HG03378 (cell line): ENCODE data around the gene FAM76A.
"Not testable (repeated sequence)": the region's sequence is repeated elsewhere in the genome, so short reads cannot be mapped to it uniquely, and the experiment has no call there.

Experiments
- ATAC-seq: cut with Tn5 transposase; IDR thresholded peaks from one replicate; pipeline ENCODE4 v1.9.1; 2021; ENCODE audit warnings: mild to moderate bottlenecking, moderate library complexity; ENCODE audit not compliant: unreplicated experiment

FAM76A gene

DNA sequence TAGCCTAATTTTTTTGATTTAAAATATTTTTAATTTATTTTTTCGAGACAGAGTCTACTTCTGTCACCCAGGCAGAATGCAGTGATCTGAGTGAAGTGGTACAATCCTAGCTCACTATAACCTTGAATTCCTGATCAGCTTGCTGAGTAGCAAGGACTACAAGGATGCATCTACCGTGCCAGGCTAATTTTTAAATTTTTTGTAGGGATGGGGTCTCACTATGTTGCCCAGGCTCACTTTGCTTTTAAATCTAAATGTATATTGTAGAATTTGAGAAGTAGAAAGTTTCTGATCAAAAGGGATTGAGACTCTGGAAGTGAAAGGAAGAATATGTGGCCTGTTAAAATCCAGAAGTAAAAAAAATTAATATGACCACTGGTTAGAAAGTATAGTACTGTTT, 48.9 kb downstream of the FAM76A start:
- ATAC-seq = no peak

DNA sequence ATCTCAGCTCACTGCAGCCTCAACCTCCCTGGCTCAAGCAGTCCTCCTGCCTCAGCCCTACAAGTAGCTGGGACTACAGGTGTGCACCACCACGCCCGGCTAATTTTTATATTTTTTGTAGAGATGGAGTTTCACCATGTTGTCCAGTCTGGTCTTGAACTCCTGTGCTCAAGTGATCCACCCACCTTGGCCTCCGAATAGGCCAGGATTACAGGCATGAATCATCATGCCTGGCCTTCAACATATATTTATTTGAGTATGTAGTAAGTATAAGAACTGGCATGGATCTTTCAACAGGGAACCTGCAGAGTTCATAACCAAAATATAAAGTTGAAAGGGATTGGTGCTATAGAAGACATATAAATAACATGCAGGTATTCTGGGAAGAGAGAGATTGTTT, 49.6 kb downstream of the FAM76A start:
- ATAC-seq = not testable (repeated sequence)

DNA sequence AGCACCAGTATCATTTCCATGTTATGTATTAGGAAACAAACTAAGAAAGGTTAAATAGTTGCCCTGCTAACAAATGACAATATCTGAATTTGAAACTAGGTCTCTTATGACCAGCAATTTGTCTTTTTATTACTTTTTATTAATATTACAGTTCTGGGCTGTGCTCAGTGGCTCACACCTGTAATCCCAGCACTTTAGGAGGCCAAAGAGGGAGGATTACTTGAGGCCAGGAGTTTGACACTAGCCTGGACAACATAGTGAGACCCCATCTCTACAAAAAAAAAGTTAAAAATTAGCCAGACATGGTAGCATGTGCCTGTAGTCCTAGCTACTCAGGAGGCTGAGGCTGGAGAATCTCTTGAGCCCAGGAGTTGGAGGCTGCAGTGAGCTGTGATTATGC, 50.5 kb downstream of the FAM76A start:
- not testable (repeated sequence) for ATAC-seq

DNA sequence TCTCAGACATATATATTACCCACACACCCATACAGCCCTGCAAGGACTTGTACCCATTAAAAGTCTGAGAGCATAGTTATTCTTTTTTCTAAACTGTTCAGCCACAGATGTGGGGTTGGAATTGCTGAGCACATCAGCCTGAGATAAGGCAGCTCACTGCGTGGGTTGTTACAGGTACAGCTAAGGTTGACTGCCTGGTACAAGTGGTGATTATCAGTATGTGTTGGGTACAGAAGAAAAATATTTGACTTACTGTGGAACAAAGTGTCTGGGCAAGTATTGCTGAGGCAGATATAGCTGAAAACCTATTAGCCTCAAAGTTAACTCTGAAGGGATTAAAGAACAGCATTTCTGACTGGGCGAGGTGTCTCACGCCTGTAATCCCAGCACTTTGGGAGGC, 52.3 kb downstream of the FAM76A start:
- ATAC-seq = no peak

DNA sequence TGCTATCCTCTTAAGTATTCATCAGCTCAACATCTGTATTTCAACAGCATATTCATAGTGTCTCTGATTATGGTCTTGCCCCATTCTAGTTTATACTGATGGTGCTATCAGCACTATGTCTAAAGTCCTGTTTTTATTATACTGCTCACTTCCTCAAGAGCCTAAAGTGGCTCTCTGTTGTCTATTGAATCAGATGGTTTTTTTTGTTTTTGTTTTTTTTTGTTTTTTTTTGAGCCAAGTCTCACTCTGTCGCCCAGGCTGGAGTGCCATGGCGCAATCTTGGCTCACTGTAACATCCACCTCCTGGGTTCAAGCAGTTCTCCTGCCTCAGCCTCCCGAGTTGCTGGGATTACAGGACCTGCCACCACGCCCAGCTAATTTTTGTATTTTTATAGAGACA, 53.4 kb downstream of the FAM76A start:
- no peak for ATAC-seq

DNA sequence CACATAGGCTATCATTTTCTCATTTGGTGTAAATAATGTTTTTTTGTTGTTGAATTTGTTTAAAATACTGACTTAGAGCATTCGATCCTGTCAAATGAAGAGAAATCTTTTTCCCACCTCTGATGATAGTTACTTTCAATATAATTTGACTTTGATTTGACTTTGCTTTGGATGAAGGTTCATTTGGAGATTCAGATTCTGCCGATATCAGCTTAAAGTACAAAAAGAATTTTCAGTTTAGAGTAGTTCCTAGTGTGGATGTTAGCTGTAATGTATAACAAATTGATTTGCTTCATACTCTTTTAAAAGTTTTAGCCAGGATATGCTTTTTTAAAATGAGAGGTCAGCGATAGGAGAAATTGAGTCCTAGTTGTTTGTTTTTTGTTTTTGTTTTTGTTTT, 57.2 kb downstream of the FAM76A start:
- no peak for ATAC-seq

DNA sequence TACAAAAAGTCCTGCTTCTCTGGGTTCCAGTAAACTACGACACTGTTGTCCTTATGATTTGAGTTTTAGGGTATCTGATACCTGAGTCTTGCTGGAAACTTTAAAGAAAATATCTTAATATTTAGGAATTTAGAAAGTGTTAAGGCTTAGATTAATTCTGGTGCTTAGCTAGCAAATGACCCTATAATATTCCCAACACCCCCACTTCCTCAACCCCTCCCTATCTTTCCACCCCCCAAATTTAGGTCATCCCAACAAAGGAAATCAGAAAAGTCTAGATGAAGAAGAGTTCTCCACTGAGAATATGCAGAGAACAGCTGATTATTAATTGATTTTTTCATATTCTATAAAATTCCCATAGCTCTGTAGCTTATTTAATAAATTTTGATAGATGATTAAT, 58.9 kb downstream of the FAM76A start:
- no peak for ATAC-seq

DNA sequence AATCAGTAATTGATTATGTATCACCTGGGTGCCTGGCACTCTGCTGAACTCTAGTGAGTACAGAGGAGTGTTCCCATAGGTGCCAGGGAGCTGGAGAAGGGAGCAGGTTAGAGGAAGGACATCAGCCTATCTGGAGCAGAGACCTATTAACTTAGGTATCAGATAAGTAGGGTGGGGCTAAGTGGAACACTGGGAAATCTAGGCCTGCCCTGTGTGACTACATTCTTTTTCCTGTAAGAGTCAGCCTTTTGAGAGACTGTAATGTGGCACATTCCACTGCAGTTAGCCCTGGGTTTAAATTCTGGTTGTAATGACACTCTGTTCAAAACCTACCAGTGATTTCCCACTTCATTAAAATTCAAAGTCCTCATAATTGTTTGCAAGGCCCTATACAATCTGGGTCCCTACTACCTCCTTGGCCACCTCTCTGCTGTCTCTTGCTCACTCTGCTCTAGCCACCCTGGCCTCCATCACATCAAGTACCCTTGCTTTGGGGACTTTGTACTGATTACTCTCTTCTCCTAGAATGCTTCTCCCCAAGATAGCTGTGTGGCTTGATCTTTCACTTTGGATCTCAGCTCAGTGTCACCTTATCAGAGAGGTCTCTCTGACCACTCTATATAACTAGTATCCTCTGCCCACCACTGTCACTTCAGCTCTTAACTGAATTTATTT, 60.2 kb downstream of the FAM76A start:
- no peak for ATAC-seq

DNA sequence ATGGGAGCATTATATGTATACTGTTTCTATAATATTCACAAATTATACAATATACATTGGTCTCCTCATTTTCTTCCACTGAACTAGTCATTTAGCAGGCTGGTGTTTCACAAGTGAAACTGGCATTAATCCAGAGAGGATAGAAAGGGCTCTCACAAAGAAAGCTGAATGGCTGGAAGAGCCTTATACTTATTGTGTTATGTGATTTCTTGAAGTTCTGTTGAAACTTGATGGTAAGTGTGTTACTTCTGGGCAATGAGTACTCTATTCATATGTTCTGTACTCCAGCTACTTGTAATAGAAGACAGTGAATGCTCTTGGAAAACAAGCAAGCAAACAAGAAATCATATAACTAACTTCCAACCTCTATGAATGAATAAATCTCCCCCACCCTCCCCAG, 62.1 kb downstream of the FAM76A start:
- no peak for ATAC-seq

DNA sequence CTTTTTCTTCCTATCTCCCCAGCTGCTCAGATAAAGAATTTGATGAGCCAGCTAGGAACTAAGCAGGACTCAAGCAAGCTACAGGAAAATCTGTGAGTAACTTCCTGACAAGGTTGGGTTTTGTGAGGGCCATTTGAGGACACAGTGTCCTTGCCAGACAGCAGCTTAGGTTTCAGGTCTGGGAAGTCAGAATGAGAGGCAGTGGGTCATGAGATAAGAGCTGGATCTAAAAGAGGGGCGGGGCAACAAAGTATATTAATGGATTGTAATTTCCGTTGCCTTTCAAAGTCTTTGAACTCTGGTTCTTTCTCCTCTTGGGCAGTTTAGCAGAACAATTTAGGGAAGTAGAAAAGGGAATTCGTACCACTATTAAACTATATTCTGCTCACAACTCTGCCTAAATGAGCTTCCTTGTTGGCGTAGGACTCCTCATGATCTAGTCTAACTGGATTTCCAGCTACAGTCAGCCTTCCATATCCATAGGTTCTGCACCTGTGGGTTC, 63.8 kb downstream of the FAM76A start:
- ATAC-seq = no peak

DNA sequence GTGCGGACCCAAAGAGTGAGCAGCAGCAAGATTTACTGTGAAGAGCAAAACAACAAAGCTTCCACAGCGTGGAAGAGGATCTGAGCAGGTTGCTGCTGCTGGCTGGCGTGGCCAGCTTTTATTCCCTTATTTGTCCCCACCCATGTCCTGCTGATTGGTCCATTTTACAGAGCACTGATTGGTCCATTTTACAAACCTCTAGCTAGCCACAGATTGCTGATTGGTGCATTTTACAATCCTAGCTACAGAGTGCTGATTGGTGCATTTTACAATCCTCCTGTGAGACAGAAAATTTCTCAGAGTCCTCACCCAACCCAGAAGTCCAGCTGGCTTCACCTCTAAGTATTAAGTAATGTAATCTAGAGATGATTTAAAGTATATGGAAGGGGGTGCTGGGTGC, 64.5 kb downstream of the FAM76A start:
- not testable (repeated sequence) for ATAC-seq

DNA sequence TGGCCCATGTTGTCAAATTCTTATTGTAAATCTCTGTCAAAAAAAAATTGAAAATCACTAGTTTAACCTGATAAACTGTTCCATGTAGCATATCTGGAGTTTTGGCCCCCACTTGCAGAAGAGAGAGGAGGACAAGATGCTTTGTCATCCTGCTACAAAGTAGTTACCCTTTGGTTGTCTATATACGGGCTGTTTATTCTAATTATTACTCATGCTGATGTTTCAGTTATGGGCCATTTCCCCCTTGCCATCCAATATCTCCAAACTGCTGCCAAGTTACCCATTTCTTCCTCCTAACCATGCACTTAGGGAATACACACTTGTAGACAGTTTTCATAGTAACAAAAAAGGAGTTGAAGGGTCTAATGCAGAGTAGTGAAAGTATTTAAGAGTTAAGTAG, 69.8 kb downstream of the FAM76A start:
- no peak for ATAC-seq

DNA sequence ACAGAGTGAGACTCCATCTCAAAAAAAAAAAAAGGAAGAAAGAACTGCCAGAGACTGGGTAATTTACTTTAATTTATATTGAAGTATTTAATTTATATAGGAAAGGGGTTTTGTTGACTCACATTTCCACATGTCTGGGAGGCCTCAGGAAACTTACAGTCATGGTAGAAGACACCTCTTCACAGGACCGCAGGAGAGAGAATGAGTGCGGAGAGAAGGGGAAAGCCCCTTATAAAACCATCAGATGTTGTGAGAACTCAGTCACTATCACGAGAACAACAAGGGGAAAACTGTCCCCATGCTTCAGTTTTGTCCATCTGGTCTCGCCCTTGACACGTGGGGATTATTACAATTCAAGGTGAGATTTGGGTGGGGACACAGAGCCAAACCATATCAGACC, 79.0 kb downstream of the FAM76A start:
- ATAC-seq = no peak

DNA sequence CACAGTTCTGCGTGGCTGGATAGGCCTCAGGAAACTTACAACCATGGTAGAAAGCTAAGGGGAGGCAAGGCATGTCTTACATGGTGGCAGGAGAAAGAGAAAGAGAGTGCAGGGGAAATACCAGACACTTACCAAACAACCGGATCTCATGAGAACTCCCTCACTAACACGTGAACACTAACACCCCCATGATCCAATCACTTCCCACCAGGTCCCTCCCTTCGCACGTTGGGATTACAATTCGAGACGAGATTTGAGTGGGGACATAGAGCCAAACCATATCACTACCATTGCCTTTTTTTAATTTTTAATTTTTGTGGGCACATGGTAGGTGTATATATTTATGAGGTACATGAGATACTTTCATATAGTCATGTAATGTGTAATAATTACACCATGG, 81.0 kb downstream of the FAM76A start:
- ATAC-seq = no peak

DNA sequence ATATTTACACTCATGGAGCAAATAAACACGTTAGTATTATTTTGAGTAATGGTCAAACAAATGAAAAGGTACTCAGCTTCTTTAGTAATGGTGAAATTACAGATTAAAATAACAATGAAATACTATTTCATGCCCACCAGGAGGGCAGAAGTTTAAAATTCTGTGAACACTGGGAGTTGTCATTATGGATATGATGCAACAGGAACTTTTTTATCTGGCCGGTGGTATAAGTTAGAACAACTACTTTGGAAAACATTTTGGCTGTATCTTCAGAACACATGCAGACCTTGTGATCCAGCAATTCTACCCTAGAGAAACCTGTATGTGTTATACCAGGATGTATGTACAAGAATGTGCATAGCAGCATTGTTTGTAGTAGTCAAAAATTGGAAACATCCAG, 81.6 kb downstream of the FAM76A start:
- no peak for ATAC-seq

DNA sequence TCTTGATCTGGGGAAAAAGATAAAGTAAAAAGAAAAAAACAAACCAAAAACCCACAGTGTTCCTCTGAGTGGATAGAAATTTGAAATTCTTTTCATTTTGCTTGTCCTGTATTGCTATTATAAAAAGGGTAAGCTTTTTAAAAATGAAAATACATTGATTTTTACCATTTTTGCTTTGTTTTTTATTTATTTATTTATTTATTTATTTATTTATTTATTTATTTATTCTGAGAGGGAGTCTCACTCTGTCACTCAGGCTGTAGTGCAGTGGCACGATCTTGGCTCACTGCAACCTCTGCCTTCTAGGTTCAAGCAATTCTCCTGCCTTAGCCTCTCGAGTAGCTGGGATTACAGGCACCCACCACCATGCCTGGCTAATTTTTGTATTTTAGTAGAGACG, 82.4 kb downstream of the FAM76A start:
- ATAC-seq = not testable (repeated sequence)

DNA sequence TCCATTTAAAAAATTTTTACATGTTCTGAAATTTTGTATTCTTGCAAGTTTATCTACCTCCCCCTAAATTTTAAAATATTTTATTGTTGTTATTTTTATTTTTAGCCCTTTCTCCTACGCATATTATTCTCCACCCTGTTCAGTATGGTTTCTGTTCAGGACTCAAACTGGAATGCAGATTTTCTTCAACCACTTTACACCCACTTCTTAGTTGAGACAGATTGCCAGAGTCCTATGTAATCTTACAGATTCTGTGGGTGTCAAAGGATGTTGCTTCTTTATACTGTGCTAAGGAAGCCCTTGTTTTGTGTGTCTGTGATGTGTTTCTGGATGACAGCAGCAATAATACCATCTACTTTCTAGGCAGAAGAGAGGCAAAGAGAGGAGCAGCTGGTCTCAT, 84.1 kb downstream of the FAM76A start:
- ATAC-seq = no peak

DNA sequence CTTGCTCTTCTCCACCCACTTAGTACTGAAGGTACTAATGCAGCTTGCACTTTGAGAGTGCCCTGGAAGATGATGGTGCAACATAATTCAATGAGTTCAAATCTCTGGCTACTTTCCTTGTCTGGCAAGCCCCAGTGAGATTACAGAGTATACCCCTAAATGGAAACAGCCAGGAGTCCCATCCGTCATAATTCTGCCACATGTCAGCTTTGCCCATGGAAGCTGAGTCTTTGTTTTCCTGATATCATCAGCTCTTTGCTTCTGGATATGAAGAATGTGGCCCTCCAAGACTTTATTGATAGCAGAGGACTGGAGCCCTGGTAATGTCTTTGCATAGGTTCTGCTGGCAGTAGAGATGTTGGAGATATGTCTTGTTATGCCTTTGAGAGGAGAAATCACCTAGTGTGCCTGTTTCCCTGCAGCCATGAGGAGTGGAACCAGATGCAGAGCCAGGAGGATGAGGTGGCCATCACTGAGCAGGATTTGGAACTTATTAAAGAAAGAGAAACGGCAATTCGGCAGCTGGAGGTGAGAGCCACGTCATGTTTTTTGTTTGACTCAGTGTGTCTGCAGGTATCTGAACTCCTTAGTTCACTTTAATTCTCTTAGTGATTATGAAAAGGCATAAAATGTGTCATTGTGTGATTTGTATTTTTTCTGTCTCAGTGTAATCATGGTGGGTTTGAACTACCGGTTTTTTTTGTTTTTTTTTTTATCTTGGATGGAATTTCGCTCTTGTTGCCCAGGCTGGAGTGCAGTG, 86.2 kb downstream of the FAM76A start:
- ATAC-seq = no peak
